Choroid plexus epithelial cell (primary cell): ENCODE results near the gene AHNAK.

ENCODE experiments used
- DNase-seq: peaks from one replicate; pipeline ENCODE4 v3.0.0-alpha.2; 2010; ENCODE audit warnings: low read depth
- H3K4me3 ChIP-seq: 2 replicates; pipeline ENCODE4 v1.5.1; 2011; ENCODE audit warnings: low read depth, mild to moderate bottlenecking, control low read depth, low read length, moderate library complexity
- TF ChIP-seq, protein P1 (sequence below): conservative IDR thresholded peaks from 2 replicates; pipeline ENCODE4 v1.5.1; 2011; ENCODE audit warnings: low read depth, mild to moderate bottlenecking, control low read depth, inconsistent platforms, low read length, moderate library complexity

The AHNAK gene

DNA sequence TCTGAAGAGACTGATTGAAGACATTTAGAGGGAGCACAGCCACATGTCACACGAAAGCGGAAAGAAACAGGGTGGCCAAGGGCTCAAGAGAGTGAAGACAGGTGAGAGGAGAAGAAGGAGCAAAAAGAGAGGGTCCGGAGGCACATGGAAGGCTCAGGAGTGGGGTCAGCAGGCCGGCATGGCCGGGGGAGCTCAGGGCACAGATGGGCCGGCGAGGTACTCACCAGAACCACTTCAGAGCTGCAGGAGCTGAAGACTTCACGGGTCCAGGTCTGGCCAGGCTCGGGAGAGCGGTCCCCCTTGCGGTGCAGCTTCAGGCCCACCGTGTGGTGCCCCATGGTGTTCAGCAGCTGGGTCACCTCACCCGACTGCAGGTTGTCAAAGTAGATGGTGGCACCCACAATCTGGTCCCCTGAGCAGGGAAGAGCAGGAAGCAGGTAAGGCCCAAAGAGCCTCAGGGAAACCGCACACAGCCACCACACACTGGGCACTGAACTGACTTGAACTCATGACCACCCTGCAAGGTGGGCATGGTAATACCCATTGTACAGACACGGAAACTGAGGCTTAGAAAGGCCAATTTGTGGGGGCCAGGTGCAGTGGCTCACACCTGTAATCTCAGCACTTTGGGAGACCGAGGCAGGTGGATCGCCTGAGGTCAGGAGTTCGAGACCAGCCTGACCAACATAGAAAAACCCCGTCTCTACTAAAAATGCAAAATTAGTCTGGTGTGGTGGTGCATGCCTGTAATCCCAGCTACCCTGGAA lies 11.6 kb downstream of the AHNAK start:
- no peak for DNase-seq
- no peak overlapping the region for H3K4me3 ChIP-seq
- TF ChIP-seq, protein P1, sequence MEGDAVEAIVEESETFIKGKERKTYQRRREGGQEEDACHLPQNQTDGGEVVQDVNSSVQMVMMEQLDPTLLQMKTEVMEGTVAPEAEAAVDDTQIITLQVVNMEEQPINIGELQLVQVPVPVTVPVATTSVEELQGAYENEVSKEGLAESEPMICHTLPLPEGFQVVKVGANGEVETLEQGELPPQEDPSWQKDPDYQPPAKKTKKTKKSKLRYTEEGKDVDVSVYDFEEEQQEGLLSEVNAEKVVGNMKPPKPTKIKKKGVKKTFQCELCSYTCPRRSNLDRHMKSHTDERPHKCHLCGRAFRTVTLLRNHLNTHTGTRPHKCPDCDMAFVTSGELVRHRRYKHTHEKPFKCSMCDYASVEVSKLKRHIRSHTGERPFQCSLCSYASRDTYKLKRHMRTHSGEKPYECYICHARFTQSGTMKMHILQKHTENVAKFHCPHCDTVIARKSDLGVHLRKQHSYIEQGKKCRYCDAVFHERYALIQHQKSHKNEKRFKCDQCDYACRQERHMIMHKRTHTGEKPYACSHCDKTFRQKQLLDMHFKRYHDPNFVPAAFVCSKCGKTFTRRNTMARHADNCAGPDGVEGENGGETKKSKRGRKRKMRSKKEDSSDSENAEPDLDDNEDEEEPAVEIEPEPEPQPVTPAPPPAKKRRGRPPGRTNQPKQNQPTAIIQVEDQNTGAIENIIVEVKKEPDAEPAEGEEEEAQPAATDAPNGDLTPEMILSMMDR, result no peak

DNA sequence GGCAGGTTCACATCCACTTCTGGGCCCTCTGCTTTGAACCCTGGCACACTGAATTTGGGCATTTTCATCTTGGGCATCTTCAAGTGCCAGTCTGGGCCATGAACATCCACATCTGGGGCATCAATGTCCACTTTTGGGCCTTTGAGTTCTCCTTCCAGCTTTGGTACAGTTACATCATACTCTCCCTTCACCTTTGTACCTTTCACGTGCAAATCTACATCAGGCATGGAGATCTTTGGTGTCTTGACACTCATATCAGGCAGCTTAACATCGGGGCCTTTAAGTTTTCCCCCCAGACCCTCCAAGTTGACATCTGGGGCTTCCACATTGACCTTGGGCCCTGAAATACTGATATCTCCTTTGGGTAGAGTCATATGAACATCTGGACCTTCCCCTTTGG lies 14.5 kb downstream of the AHNAK start:
- no peak for DNase-seq
- TF ChIP-seq, protein P1, result no peak
- no peak overlapping the region for H3K4me3 ChIP-seq

DNA sequence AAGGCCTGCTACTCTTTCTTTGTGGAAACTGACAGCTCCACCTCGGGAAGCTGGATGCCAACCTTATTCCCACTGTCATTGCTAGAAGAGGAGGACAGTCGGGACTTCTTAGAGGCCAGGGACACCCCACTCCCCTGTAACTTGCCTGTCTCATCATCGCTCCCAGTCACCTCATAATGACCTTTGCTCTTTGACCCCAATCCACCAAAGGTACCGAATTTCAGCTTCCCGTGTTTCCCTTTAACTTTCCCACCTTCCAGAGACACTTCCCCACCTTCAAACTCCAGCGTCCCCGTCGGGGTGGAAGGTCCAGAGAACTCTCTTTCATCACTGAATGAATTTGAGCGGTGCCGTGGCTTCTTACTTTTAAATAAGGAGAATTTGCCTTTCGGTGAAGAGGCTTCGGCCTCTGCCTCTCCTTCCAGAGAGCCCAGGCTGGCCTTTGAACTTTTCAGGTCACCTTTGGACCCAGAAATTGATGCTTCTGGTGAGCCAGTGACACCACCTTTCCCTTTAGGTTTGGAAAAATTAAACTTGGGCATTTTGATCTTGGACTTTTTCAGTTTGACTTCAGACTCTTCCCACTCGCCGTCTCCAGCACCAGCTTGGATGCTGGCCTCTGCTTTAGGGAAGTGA lies 29.8 kb downstream of the AHNAK start:
- TF ChIP-seq, protein P1, result no peak
- no peak for DNase-seq
- no peak overlapping the region for H3K4me3 ChIP-seq

DNA sequence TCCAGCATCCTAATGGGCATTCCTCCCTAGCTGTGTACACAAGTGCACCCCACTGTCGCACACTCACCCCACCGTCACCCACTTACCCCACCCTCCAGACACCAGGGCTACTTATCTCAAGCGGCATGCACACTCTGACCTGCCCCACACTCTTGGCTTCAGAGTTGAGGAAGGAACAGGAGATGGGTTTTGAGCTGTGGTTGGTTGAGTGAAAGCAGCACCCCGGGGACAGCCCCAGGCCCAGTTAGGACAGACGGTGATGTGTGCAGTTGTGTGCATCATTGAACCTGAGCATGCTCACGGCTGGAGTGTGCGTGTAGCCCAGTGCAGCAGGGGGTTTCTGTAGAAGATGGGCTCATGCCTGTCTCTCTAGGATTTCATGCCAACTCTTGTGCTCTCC lies 32.5 kb downstream of the AHNAK start:
- H3K4me3 ChIP-seq, result no peak overlapping the region
- TF ChIP-seq, protein P1, result no peak
- DNase-seq, result no peak

DNA sequence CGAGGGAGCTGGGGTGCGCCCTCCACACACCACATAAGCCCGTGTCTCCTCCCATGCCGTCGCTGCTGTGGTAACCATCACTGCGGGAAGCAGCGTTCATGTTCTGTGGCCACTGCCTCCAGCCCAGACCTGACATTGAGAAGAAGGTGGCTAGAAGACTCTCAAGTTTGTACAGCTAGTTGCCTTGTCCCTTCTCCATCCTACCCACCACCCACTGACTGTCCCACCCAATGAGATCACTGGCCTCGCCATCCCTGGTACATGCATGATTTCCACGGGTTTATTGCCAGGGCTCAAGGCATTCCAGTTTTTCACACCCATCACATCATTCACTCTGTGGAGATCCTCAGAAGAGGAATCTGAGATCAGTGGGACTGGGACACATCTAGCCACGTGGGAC lies 33.0 kb downstream of the AHNAK start:
- TF ChIP-seq, protein P1, result no peak
- no peak overlapping the region for H3K4me3 ChIP-seq
- no peak for DNase-seq

DNA sequence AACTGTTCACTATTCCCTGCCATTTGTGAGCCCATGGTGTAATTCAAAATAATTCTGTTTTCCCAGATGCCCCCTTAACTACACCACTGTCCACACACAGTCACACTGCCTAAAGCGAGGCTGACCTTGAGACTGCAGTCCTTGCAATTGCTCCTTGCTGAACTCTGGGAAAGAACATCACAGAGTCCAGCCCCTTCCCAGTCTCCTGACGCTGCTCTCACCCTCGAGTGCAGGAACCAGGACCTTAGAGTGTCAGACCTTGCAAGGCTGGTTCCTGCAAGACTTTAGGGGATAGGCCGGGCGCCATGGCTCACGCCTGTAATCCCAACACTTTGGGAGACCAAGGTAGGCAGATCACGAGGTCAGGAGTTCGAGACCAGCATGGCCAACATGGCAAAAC lies 33.6 kb downstream of the AHNAK start:
- no peak for DNase-seq
- TF ChIP-seq, protein P1, result no peak

More for the DNA sequence above, 33.6 kb downstream of the AHNAK start:
- no peak overlapping the region for H3K4me3 ChIP-seq
